Esophagus muscularis mucosa (tissue), 4 donors: ENCODE data around the gene PRKAR2A.
"Not testable (repeated sequence)": the region's sequence is repeated elsewhere in the genome, so short reads cannot be mapped to it uniquely, and the experiment has no call there.

ENCODE experiments used
- EP300 ChIP-seq: sonication (generic); formaldehyde crosslinking; IDR thresholded peaks from one replicate; pipeline ENCODE4 v1.6.1; 2017; ENCODE audit warnings: antibody characterized with exemption
- POLR2A ChIP-seq: fragments of 450-650 bp; IDR thresholded peaks from one replicate; pipeline ENCODE4 v1.6.1; 2017; ENCODE audit warnings: antibody characterized with exemption, moderate library complexity, mild to moderate bottlenecking, low read depth
- POLR2AphosphoS5 ChIP-seq, 2 donors: sonication (generic); formaldehyde crosslinking; IDR thresholded peaks; one replicate each; pipeline ENCODE4 v1.6.1; 2017; ENCODE audit warnings: antibody characterized with exemption in 2 of 2
- TF ChIP-seq, protein P1 (sequence below), 3 experiments: fragments of 200-600 bp in 2 of 3; fragments of 450-650 bp in 1 of 3; sonication (generic) in 2 of 3; IDR thresholded peaks; one replicate each; pipeline ENCODE4 v1.5.1; 2017 to 2019; ENCODE audit warnings: antibody characterized with exemption in 3 of 3, mild to moderate bottlenecking in 2 of 3, moderate library complexity in 1 of 3

DNA sequence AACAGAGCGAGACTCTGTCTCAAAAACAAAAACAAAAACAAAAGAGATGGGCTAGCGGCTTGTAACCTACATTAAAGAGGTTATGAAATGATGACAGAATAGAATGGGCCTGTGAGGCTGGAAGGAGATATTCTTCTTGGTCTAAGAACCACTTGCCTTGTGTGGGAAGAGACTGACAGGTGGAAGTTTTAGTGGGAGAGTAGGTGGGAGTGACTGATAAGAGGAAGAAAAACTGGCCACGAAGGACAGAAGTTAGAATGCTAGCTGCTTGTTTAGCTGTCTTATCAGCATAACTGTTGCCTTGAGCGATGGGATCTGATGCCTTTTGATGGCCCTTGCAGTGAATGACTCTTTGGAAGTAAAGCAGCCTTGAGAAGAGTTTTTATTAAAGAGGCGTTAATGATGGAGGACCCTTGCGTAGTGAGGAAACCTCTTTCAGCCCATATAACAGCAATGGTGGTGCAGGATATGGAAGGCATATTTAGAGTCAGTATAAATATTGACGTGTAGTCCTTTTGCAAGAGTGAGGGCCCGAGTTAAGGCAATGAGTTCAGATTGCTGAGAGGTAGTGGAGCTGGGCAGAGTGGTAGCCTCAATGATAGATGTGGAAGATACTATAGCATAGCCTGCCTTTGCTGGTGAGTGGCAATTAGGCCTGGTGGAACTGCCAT is 122.4 kb downstream of the PRKAR2A start:
- TF ChIP-seq POLR2AphosphoS5 (IDR thresholded peaks at IDR 0.05); EP300; POLR2A: not testable (repeated sequence)
- TF ChIP-seq, protein P1, sequence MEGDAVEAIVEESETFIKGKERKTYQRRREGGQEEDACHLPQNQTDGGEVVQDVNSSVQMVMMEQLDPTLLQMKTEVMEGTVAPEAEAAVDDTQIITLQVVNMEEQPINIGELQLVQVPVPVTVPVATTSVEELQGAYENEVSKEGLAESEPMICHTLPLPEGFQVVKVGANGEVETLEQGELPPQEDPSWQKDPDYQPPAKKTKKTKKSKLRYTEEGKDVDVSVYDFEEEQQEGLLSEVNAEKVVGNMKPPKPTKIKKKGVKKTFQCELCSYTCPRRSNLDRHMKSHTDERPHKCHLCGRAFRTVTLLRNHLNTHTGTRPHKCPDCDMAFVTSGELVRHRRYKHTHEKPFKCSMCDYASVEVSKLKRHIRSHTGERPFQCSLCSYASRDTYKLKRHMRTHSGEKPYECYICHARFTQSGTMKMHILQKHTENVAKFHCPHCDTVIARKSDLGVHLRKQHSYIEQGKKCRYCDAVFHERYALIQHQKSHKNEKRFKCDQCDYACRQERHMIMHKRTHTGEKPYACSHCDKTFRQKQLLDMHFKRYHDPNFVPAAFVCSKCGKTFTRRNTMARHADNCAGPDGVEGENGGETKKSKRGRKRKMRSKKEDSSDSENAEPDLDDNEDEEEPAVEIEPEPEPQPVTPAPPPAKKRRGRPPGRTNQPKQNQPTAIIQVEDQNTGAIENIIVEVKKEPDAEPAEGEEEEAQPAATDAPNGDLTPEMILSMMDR (IDR thresholded peaks at IDR 0.05): not testable (repeated sequence)
